Panc1 (cell line): ENCODE results near the gene HS3ST5. TPM values are rescaled to one million over a fixed set of nuclear protein-coding genes. Genes with fewer than 3 reads are reported as not detected.

Experiments
- ATAC-seq: fragments of 200-7000 bp; cut with Tn5 transposase; 2 replicates; pipeline ENCODE4 v1.9.1; 2020; ENCODE audit warnings: mild to moderate bottlenecking, moderate library complexity
- BruUV-seq: library from RNA; stranded (reverse); fragments of 400-500 nt; replicated peaks from 2 replicates; lab custom pipeline; 2021; lab: Mats Ljungman, UMichigan
- CTCF ChIA-PET: fragments of 300-600 bp; sonication (Branson Sonifier 250); formaldehyde crosslinking; loops from one replicate; lab custom pipeline; 2022; ENCODE audit warnings: antibody characterized with exemption; lab: Charles Lee
- POLR2A ChIA-PET: fragments of 300-600 bp; sonication (Branson Sonifier 250); formaldehyde crosslinking; loops from one replicate; lab custom pipeline; 2022; ENCODE audit warnings: antibody characterized with exemption; lab: Charles Lee
- DNase-seq: peaks from one replicate; pipeline ENCODE4 v3.0.0-alpha.2; 2010; ENCODE audit warnings: low read depth, low spot score
- H3K27ac ChIP-seq: 2 replicates; pipeline ENCODE4 v1.5.1; 2011; ENCODE audit warnings: mild to moderate bottlenecking, low read length, inconsistent platforms
- H3K27me3 ChIP-seq: fragments of 200-500 bp; sonication (Bioruptor generic); 2 replicates; pipeline ENCODE4 v1.6.0; 2014; ENCODE audit warnings: low read length, inconsistent platforms; ENCODE audit not compliant: control insufficient read depth, insufficient read depth
- H3K36me3 ChIP-seq: fragments of 200-500 bp; sonication (Bioruptor generic); 2 replicates; pipeline ENCODE4 v1.5.1; 2014; ENCODE audit warnings: inconsistent platforms, mild to moderate bottlenecking, low read length, moderate library complexity; ENCODE audit not compliant: control insufficient read depth, insufficient read depth
- H3K4me1 ChIP-seq: 2 replicates; pipeline ENCODE4 v1.5.1; 2011; ENCODE audit warnings: inconsistent platforms, mild to moderate bottlenecking, low read length, moderate library complexity; ENCODE audit not compliant: control insufficient read depth, insufficient read depth
- H3K4me3 ChIP-seq, 2 experiments: 2 replicates each; pipeline ENCODE4 v1.5.1; 2011 to 2012; ENCODE audit warnings: low read depth in 2 of 2, low read length in 2 of 2, mild to moderate bottlenecking in 2 of 2, inconsistent platforms in 1 of 2, moderate library complexity in 1 of 2
- H3K9me3 ChIP-seq: fragments of 200-500 bp; sonication (Bioruptor generic); 2 replicates; pipeline ENCODE4 v1.5.1; 2014; ENCODE audit warnings: low read depth, mild to moderate bottlenecking, inconsistent platforms, low read length, moderate library complexity; ENCODE audit not compliant: control insufficient read depth, insufficient read depth
- CTCF ChIP-seq: fragments of 450-650 bp; IDR thresholded peaks from 2 replicates; pipeline ENCODE4 v1.5.1; 2017; ENCODE audit warnings: mild to moderate bottlenecking
- POLR2AphosphoS5 ChIP-seq: IDR thresholded peaks from 2 replicates; pipeline ENCODE4 v1.6.1; 2012; ENCODE audit warnings: mild to moderate bottlenecking, low read depth, low read length, moderate library complexity
- REST ChIP-seq, 2 experiments: IDR thresholded peaks; 2 replicates each; pipeline ENCODE4 v1.6.1; 2011 to 2012; ENCODE audit warnings: low read depth in 2 of 2, control low read depth in 1 of 2, low read length in 1 of 2, mild to moderate bottlenecking in 1 of 2, moderate library complexity in 1 of 2; ENCODE audit not compliant: insufficient read depth in 1 of 2
- SIN3A ChIP-seq: IDR thresholded peaks from 2 replicates; pipeline ENCODE4 v1.6.1; 2012; ENCODE audit warnings: low read depth, mild to moderate bottlenecking, low read length, moderate library complexity, borderline replicate concordance; ENCODE audit not compliant: insufficient read depth
- TCF7L2 ChIP-seq: IDR thresholded peaks from 2 replicates; pipeline ENCODE4 v1.6.1; 2011; ENCODE audit warnings: mild to moderate bottlenecking, low read depth, low read length, inconsistent platforms
- in situ Hi-C: cut with HindIII; loops from 2 replicates; pipeline ENCODE4 v1.10.0; 2016; ENCODE audit warnings: low sequenced_read_pairs, low pct_unique_long_range_greater_than_20kb
- intact Hi-C: fragments of 100-400 bp; cut with micrococcal nuclease; formaldehyde crosslinking; loops from one replicate; pipeline ENCODE4 v1.10.0; 2022; ENCODE audit not compliant: unreplicated experiment
- total RNA-seq: library from RNA; stranded (reverse); gene quantifications from one replicate; pipeline ENCODE4 v1.2.1, GENCODE V29; 2021; ENCODE audit not compliant: unreplicated experiment

HS3ST5 gene
- total RNA-seq, 1 experiment from 2014 or later, result 0.05 TPM

GRCh38 chr6:114247101-114247500 is 95.7 kb downstream of the HS3ST5 start:
- TF ChIP-seq POLR2AphosphoS5, result no peak
- no peak for TF ChIP-seq TCF7L2
- in situ Hi-C loops, result no loop called here
- Histone ChIP-seq H3K27ac (no peak overlapping the region), H3K4me3 (no peak overlapping the region), H3K4me1 (no peaks in the 10 kb centered on the region), H3K9me3 (no peaks in the 10 kb centered on the region), H3K36me3 (no peaks in the 10 kb centered on the region), H3K27me3 (no peaks in the 10 kb centered on the region)
- BruUV-seq, result no TSS peak
- ChIA-PET POLR2A (no interaction called here), CTCF (no interaction called here)
- intact Hi-C loops, result no loop called here
- ATAC-seq, result no peak
- no peak for DNase-seq

- Histone ChIP-seq H3K27ac (no peak overlapping the region), H3K27me3 (no peaks in the 10 kb centered on the region), H3K9me3 (no peaks in the 10 kb centered on the region), H3K36me3 (no peaks in the 10 kb centered on the region), H3K4me3 (no peak overlapping the region), H3K4me1 (no peaks in the 10 kb centered on the region)
- intact Hi-C loops (no loop called here), in situ Hi-C loops (no loop called here)
- TF ChIP-seq REST (IDR thresholded peaks at IDR 0.05; ENCODE audit: insufficient read depth in 1 of 2, low read depth in 2 of 2, low read length in 1 of 2), result no peak
- no peak for TF ChIP-seq POLR2AphosphoS5
- TF ChIP-seq SIN3A, result no peak
- CTCF ChIA-PET, result no interaction called here
- DNase-seq, result no peak
- ATAC-seq, result no peak
- POLR2A ChIA-PET, result no interaction called here
- no TSS peak for BruUV-seq
These were observed 102.0 kb downstream of the HS3ST5 start for GRCh38 chr6:114240796-114241195.

GRCh38 chr6:114228675-114229074 is 114.1 kb downstream of the HS3ST5 start:
- Histone ChIP-seq H3K4me1 (no peaks in the 10 kb centered on the region), H3K9me3 (no peaks in the 10 kb centered on the region; the same call in 1 of the 2 replicates), H3K27me3 (no peaks in the 10 kb centered on the region; the same call in 1 of the 2 replicates), H3K27ac (no peak overlapping the region), H3K4me3 (no peak overlapping the region), H3K36me3 (peaks cover 2% of the 10 kb centered on the region; the same call in 1 of the 2 replicates)
- in situ Hi-C loops, result no loop called here
- no peak for ATAC-seq
- ChIA-PET CTCF (no interaction called here), POLR2A (no interaction called here)
- intact Hi-C loops, result no loop called here
- DNase-seq, result no peak
- no TSS peak for BruUV-seq
- no peak for TF ChIP-seq REST (IDR thresholded peaks at IDR 0.05; ENCODE audit: insufficient read depth in 1 of 2, low read depth in 2 of 2, low read length in 1 of 2)
- TF ChIP-seq CTCF, result no peak
- TF ChIP-seq POLR2AphosphoS5, result no peak
- TF ChIP-seq TCF7L2, result no peak
- TF ChIP-seq SIN3A, result no peak
